ENCODE measurements around the gene CST2. TPM values are rescaled to one million over a fixed set of nuclear protein-coding genes. Genes with fewer than 3 reads are reported as not detected.

CST2 gene
- total and polyA plus RNA-seq, 2 donors (not counting 3 experiments of a cell fraction or from before 2014, with no cell fraction given): not detected

DNA sequence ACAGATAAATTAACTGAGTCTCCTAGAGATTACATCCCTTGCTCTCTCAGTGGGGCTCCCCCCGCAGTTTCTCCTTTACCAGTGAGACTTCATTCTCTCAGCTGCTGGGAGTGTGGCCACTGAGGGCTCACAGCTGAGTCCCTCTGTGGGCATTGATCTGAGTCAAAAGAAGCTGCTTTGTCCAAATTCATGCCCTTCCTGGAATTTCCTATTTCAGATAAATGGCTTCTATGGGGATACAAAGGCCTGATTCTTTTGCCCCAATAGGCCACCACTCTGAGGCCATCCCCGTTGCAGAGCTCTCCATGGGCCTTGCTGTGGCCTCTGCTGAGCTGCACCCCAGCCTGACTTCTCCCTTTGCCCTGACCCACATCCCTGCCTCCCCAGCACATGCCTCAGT, 43.0 kb upstream of the CST2 start:
- no peaks in the 10 kb centered on the region for H3K9me1 ChIP-seq (replicated peaks; ENCODE audit: control insufficient read depth, extremely low read depth, insufficient read depth, low read length)
- H3K4me1 ChIP-seq (ENCODE audit: control insufficient read depth, extremely low read depth, insufficient read depth, low read length): no peaks in the 10 kb centered on the region
- CTCF ChIA-PET: no interaction called here
- H3K9ac ChIP-seq (replicated peaks; ENCODE audit: extremely low read depth, insufficient read depth, low read length): no peak overlapping the region
- POLR2A ChIA-PET: no interaction called here
- FAIRE-seq: no peak
- no peak overlapping the region for H2AFZ ChIP-seq (ENCODE audit: low read depth, low read length)
- dilution Hi-C loops (cut with MboI; ENCODE audit: extremely low pct_ligation_motif_present, low sequenced_read_pairs): no loop called here
- BruUV-seq (replicated peaks): no TSS peak
- peaks cover 2 to 8% of the 10 kb centered on the region in 2 experiments for H3K27me3 ChIP-seq (ENCODE audit: control insufficient read depth in 2 of 2, insufficient read depth in 2 of 2, low read length in 2 of 2)
- H3K9me3 ChIP-seq (replicated peaks; ENCODE audit: control insufficient read depth, insufficient read depth, low read length): no peaks in the 10 kb centered on the region
- no peak overlapping the region for H3K27ac ChIP-seq (ENCODE audit: insufficient read depth, low read depth, low read length)
- H3K36me3 ChIP-seq (ENCODE audit: control insufficient read depth in 2 of 2, extremely low read depth in 1 of 2, insufficient read depth in 2 of 2, low read length in 2 of 2): no peaks in the 10 kb centered on the region
- H3K4me2 ChIP-seq (ENCODE audit: insufficient read depth, low read length): no peak overlapping the region
- no peak for DNase-seq (ENCODE audit: low read depth, low spot score)
- TF ChIP-seq FOS (IDR thresholded peaks at IDR 0.05; ENCODE audit: borderline replicate concordance, insufficient read depth, low read length) (no peak), MYC (IDR thresholded peaks at IDR 0.05; ENCODE audit: low read depth, low read length) (no peak), POLR2A (IDR thresholded peaks at IDR 0.05; ENCODE audit: low read depth, low read length) (no peak), GATA2 (IDR thresholded peaks at IDR 0.05; ENCODE audit: insufficient read depth, insufficient read length, low read depth, low read length) (no peak), POLR2AphosphoS5 (IDR thresholded peaks at IDR 0.05; ENCODE audit: insufficient read depth, low read depth, low read length) (no peak), EZH2 (IDR thresholded peaks at IDR 0.05; ENCODE audit: borderline replicate concordance, low read depth, low read length, severe bottlenecking) (no peak), JUN (IDR thresholded peaks at IDR 0.05; ENCODE audit: borderline replicate concordance, insufficient read depth, insufficient read length, low read depth) (no peak)
- TF ChIP-seq, protein P1, sequence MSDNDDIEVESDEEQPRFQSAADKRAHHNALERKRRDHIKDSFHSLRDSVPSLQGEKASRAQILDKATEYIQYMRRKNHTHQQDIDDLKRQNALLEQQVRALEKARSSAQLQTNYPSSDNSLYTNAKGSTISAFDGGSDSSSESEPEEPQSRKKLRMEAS (IDR thresholded peaks at IDR 0.05; ENCODE audit: insufficient read depth, insufficient read length): no peak
- TF ChIP-seq, protein P2, sequence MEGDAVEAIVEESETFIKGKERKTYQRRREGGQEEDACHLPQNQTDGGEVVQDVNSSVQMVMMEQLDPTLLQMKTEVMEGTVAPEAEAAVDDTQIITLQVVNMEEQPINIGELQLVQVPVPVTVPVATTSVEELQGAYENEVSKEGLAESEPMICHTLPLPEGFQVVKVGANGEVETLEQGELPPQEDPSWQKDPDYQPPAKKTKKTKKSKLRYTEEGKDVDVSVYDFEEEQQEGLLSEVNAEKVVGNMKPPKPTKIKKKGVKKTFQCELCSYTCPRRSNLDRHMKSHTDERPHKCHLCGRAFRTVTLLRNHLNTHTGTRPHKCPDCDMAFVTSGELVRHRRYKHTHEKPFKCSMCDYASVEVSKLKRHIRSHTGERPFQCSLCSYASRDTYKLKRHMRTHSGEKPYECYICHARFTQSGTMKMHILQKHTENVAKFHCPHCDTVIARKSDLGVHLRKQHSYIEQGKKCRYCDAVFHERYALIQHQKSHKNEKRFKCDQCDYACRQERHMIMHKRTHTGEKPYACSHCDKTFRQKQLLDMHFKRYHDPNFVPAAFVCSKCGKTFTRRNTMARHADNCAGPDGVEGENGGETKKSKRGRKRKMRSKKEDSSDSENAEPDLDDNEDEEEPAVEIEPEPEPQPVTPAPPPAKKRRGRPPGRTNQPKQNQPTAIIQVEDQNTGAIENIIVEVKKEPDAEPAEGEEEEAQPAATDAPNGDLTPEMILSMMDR (IDR thresholded peaks at IDR 0.05; ENCODE audit: extremely low read depth in 1 of 2, insufficient read depth in 1 of 2, low read depth in 1 of 2, low read length in 2 of 2): no peak
- no peaks in the 10 kb centered on the region for H3K79me2 ChIP-seq (ENCODE audit: control insufficient read depth, insufficient read depth, low read length)
- intact Hi-C loops (cut with micrococcal nuclease): no loop called here
- H3K4me3 ChIP-seq (replicated peaks in 1 of 3; ENCODE audit: insufficient read depth in 1 of 3, low read depth in 1 of 3, low read length in 3 of 3): no peak overlapping the region
- no peaks in the 10 kb centered on the region for H4K20me1 ChIP-seq (replicated peaks; ENCODE audit: control insufficient read depth, extremely low read depth, insufficient read depth, low read length)

Data from endothelial cell of umbilical vein (primary cell).